Measurements from ENCODE around the gene ESRRA. TPM values are rescaled to one million over a fixed set of nuclear protein-coding genes. Genes with fewer than 3 reads are reported as not detected.

The ESRRA gene
- total RNA-seq, 1 experiment from 2014 or later: 111 TPM

DNA sequence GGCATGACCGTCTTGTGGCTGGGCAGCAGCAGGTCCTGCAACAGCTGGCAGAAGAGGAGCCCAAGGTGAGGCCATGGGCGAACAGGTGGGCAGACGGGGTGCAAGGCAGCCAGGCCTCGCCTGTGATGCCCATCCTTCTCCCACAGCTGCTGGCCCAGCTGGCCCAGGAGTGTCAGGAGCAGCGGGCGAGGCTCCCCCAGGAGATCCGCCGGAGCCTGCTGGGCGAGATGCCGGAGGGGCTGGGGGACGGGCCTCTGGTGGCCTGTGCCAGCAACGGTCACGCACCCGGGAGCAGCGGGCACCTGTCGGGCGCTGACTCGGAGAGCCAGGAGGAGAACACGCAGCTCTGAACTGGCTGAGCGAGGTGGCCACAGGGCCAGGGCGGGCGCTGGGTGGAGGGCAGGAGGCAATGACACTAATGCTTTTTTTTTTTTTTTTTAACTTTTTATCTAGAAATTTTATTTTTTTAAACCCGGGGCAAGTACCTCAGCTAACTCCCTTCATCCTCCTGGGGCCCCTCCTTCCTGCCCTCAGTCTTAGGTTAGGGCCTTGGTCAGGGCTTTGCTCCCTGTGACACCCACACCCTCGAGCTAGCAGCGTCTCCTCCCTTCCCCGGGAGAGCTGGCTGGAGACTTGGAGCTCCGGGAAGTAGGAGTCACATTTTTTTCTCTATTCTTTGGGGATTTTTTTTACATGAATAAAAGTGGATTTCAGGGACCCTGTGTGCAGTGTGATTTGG lies 37.9 kb upstream of the ESRRA start:
- no peak for ATAC-seq
- H3K4me2 ChIP-seq (ENCODE audit: low read length): no peak overlapping the region
- H3K4me1 ChIP-seq (ENCODE audit: insufficient read depth, low read length): peaks cover 35% of the 10 kb centered on the region
- H4K20me1 ChIP-seq (ENCODE audit: low read length): no peaks in the 10 kb centered on the region
- H3K79me2 ChIP-seq (ENCODE audit: low read length): peaks cover 11% of the 10 kb centered on the region; the same call in 1 of the 2 replicates
- ChIA-PET POLR2A (ENCODE audit: unreplicated experiment) (no interaction called here), CTCF (no interaction called here)
- H3K27me3 ChIP-seq (ENCODE audit: low read length): no peaks in the 10 kb centered on the region
- no peaks in the 10 kb centered on the region for H3K9me2 ChIP-seq (replicated peaks; ENCODE audit: low read length)
- H2AFZ ChIP-seq (ENCODE audit: low read length): no peak overlapping the region
- intact Hi-C loops (cut with micrococcal nuclease): no loop called here
- DNase-seq: no peak
- peaks cover 21% of the 10 kb centered on the region; the same call in 1 of the 2 replicates for H3K36me3 ChIP-seq (ENCODE audit: low read depth, low read length)
- TF ChIP-seq EZH2phosphoT487 (IDR thresholded peaks at IDR 0.05; ENCODE audit: borderline replicate concordance, low read length): no peak
- TF ChIP-seq EZH2 (IDR thresholded peaks at IDR 0.05; ENCODE audit: low read length, unreplicated experiment): no peak
- TF ChIP-seq, protein P1, sequence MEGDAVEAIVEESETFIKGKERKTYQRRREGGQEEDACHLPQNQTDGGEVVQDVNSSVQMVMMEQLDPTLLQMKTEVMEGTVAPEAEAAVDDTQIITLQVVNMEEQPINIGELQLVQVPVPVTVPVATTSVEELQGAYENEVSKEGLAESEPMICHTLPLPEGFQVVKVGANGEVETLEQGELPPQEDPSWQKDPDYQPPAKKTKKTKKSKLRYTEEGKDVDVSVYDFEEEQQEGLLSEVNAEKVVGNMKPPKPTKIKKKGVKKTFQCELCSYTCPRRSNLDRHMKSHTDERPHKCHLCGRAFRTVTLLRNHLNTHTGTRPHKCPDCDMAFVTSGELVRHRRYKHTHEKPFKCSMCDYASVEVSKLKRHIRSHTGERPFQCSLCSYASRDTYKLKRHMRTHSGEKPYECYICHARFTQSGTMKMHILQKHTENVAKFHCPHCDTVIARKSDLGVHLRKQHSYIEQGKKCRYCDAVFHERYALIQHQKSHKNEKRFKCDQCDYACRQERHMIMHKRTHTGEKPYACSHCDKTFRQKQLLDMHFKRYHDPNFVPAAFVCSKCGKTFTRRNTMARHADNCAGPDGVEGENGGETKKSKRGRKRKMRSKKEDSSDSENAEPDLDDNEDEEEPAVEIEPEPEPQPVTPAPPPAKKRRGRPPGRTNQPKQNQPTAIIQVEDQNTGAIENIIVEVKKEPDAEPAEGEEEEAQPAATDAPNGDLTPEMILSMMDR (conservative IDR thresholded peaks at IDR 0.05; ENCODE audit: low read depth, low read length): no peak
- BruUV-seq (replicated peaks): no TSS peak
- H3F3A ChIP-seq (ENCODE audit: low read length, unreplicated experiment): no peaks in the 10 kb centered on the region
- no peaks in the 10 kb centered on the region for H3K9me3 ChIP-seq (ENCODE audit: low read length)
- H3K4me3 ChIP-seq (ENCODE audit: low read length): no peak overlapping the region
- no peak overlapping the region for H3K27ac ChIP-seq (ENCODE audit: low read length)
- H3K9ac ChIP-seq (ENCODE audit: low read length): no peak overlapping the region

DNA sequence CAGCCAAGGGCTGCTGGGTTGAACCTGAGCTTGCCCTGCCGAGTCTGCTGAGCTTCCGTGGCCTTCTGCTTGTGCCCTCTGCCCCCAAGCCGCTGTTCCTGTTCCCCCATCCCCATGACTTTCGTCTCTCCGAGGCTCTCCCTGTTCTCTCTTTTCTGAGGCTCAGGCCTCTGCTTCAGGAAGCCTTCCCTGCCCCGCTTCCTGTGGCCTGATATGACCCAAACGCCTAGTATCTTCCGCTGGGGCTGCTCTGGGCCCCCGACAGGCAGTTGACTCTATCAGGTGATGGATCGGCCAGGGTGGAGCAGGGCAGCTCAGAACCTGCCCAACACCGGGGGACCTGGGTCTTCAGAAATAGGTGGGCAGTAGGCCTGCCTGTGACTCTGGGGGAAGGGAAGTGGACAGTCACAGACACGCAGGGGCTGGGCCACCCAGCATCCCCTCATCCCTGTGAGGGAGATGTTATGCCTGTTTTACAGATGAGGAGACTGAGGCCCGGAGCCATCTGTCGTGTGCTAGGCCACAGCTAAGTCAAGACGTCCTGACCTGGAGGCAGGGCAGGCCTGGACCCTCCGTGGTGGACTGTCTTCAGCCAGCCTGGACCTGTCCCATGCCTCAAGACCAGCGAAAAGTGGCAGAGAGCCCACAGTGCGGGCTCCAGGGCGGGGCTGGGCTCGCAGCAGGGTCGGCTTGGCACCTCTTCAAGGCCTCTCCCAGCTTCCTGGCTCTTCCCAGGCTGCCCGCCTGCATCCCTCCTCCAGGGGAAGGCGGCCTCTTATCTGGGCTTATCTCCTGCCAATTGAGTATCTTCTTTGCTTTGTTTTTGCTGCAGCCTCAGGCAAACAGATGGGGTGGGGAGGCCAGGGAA lies 37.1 kb upstream of the ESRRA start:
- H3K9me3 ChIP-seq (ENCODE audit: low read length): no peaks in the 10 kb centered on the region
- peak overlapping the region; percentile 82 for H3K4me2 ChIP-seq (ENCODE audit: low read length)
- DNase-seq (peak; percentile 58), ATAC-seq (peak; percentile 1)
- ChIA-PET CTCF (no interaction called here), POLR2A (ENCODE audit: unreplicated experiment) (no interaction called here)
- peaks cover 13% of the 10 kb centered on the region; the same call in 1 of the 2 replicates for H3K36me3 ChIP-seq (ENCODE audit: low read depth, low read length)
- H3F3A ChIP-seq (ENCODE audit: low read length, unreplicated experiment): no peaks in the 10 kb centered on the region
- H4K20me1 ChIP-seq (ENCODE audit: low read length): no peaks in the 10 kb centered on the region
- H3K79me2 ChIP-seq (ENCODE audit: low read length): peaks cover 14% of the 10 kb centered on the region; the same call in 1 of the 2 replicates
- H3K4me3 ChIP-seq (ENCODE audit: low read length): peak overlapping the region; percentile 69; the same call in 1 of the 2 replicates
- H3K27me3 ChIP-seq (ENCODE audit: low read length): no peaks in the 10 kb centered on the region
- H3K9ac ChIP-seq (ENCODE audit: low read length): no peak overlapping the region
- intact Hi-C loops (cut with micrococcal nuclease): no loop called here
- H3K4me1 ChIP-seq (ENCODE audit: insufficient read depth, low read length): peaks cover 35% of the 10 kb centered on the region
- H3K9me2 ChIP-seq (replicated peaks; ENCODE audit: low read length): no peaks in the 10 kb centered on the region
- H2AFZ ChIP-seq (ENCODE audit: low read length): no peak overlapping the region
- H3K27ac ChIP-seq (ENCODE audit: low read length): peak overlapping the region; percentile 59
- TF ChIP-seq, protein P1 (conservative IDR thresholded peaks at IDR 0.05; ENCODE audit: low read depth, low read length): no peak
- TF ChIP-seq EZH2phosphoT487 (IDR thresholded peaks at IDR 0.05; ENCODE audit: borderline replicate concordance, low read length) (no peak), EZH2 (IDR thresholded peaks at IDR 0.05; ENCODE audit: low read length, unreplicated experiment) (no peak)
- no TSS peak for BruUV-seq (replicated peaks)
